Uterus (tissue), 2 donors: ENCODE measurements around the gene DEPDC5.

Experiments
- CTCF ChIP-seq, 4 experiments: fragments of 200-600 bp in 2 of 4; fragments of 450-650 bp in 2 of 4; sonication (generic) in 2 of 4; IDR thresholded peaks; one replicate each; pipeline ENCODE4 v1.5.1; 2016 to 2019; ENCODE audit warnings: antibody characterized with exemption in 4 of 4, mild to moderate bottlenecking in 2 of 4, moderate library complexity in 1 of 4
- POLR2A ChIP-seq, 2 donors: fragments of 450-650 bp; IDR thresholded peaks; one replicate each; pipeline ENCODE4 v1.6.1; 2016; ENCODE audit warnings: antibody characterized with exemption in 2 of 2, mild to moderate bottlenecking in 1 of 2, moderate library complexity in 1 of 2

GRCh38 chr22:31743871-31744270 is 9.9 kb upstream of the DEPDC5 start:
- TF ChIP-seq CTCF (IDR thresholded peaks at IDR 0.05) (no peak), POLR2A (IDR thresholded peaks at IDR 0.05) (no peak)
